ENCODE measurements around the gene ANKRD23. TPM values are rescaled to one million over a fixed set of nuclear protein-coding genes. Genes with fewer than 3 reads are reported as not detected.
"Not testable (repeated sequence)": the region's sequence is repeated elsewhere in the genome, so short reads cannot be mapped to it uniquely, and the experiment has no call there.

Gene ANKRD23
- total and polyA plus RNA-seq, 2 of the 13 experiments (the other 11 are each of a cell fraction or from before 2014, with no cell fraction given) = 1.5 to 1.6 TPM

GRCh38 chr2:96863056-96863455 lies 19.2 kb upstream of the ANKRD23 start:
- BruUV-seq (replicated peaks); H3K9ac ChIP-seq (ENCODE audit: insufficient read depth, low read depth, low read length); ATAC-seq; H3K4me3 ChIP-seq (replicated peaks in 1 of 3; ENCODE audit: insufficient read depth in 1 of 3, low read depth in 2 of 3, low read length in 3 of 3); FAIRE-seq; DNase-seq (ENCODE audit: low spot score); H3K9me3 ChIP-seq (ENCODE audit: low read length); H3K4me2 ChIP-seq (ENCODE audit: low read depth, low read length); CTCF ChIA-PET (ENCODE audit: low intra/inter-chr PET ratio, low total read pairs); in situ Hi-C loops (cut with HindIII; ENCODE audit: extremely low pct_ligation_motif_present, low pct_unique_long_range_greater_than_20kb); H2AFZ ChIP-seq (ENCODE audit: low read length); H3K27me3 ChIP-seq (ENCODE audit: control insufficient read depth in 1 of 2, insufficient read depth in 2 of 2, low read length in 2 of 2); H4K20me1 ChIP-seq (ENCODE audit: insufficient read depth, low read length); intact Hi-C loops (cut with micrococcal nuclease; ENCODE audit: unreplicated experiment): not testable (repeated sequence)
- 0 out of 2 replicates have a peak, but pooled peaks have one; percentile 48 for TF ChIP-seq DZIP1 (CRISPR knock-in tag; IDR thresholded peaks at IDR 0.05)
- TF ChIP-seq CAMTA2 (CRISPR knock-in tag; IDR thresholded peaks at IDR 0.05; ENCODE audit: borderline replicate concordance) = 0 out of 2 replicates have a peak, but pooled peaks have one; percentile 4
- H3K4me1 ChIP-seq (ENCODE audit: insufficient read depth, low read length) = peaks cover 53% of the 10 kb centered on the region
- peak overlapping the region; percentile 35 for H3K27ac ChIP-seq (ENCODE audit: extremely low read length, insufficient read depth, low read length)
- WGBS (ENCODE audit: low lambda C conversion rate) = 96% methylated on average over 4 of the region's 4 CpGs
- POLR2A ChIA-PET = interaction anchor here (0.7 to 3.3 kb wide), 6 partner anchors 8 to 597 kb away, joined by 3 to 14 read pairs (median 4); partner anchors contain the start of genes CIAO1 and CNNM4
- H3K36me3 ChIP-seq (replicated peaks in 1 of 2; ENCODE audit: control insufficient read depth in 1 of 2, insufficient read depth in 2 of 2, low read length in 2 of 2) = peaks cover 44 to 66% of the 10 kb centered on the region in 2 experiments
- H3K79me2 ChIP-seq (ENCODE audit: insufficient read depth, low read length) = peaks cover 18% of the 10 kb centered on the region

- no peak for FAIRE-seq
- Histone ChIP-seq H2AFZ (ENCODE audit: low read length) (no peak overlapping the region), H3K27ac (ENCODE audit: extremely low read length, insufficient read depth, low read length) (peak overlapping the region; percentile 80), H3K9ac (ENCODE audit: insufficient read depth, low read depth, low read length) (peak overlapping the region; percentile 57; the same call in 1 of the 2 replicates), H3K4me3 (replicated peaks in 1 of 3; ENCODE audit: insufficient read depth in 1 of 3, low read depth in 2 of 3, low read length in 3 of 3) (no peak overlapping the region), H3K9me3 (ENCODE audit: low read length) (no peaks in the 10 kb centered on the region), H3K27me3 (ENCODE audit: control insufficient read depth in 1 of 2, insufficient read depth in 2 of 2, low read length in 2 of 2) (no peaks in the 10 kb centered on the region; a peak in 1 of 5 replicates), H4K20me1 (ENCODE audit: insufficient read depth, low read length) (no peaks in the 10 kb centered on the region), H3K79me2 (ENCODE audit: insufficient read depth, low read length) (peaks cover 13% of the 10 kb centered on the region), H3K4me2 (ENCODE audit: low read depth, low read length) (no peak overlapping the region), H3K36me3 (replicated peaks in 1 of 2; ENCODE audit: control insufficient read depth in 1 of 2, insufficient read depth in 2 of 2, low read length in 2 of 2) (peaks cover 35 to 53% of the 10 kb centered on the region in 2 experiments), H3K4me1 (ENCODE audit: insufficient read depth, low read length) (peaks cover 49% of the 10 kb centered on the region)
- no peak for ATAC-seq
- ChIA-PET POLR2A (interaction anchor here (0.7 to 6.1 kb wide), 7 partner anchors 8 to 89 kb away, joined by 3 to 152 read pairs (median 6); partner anchors contain the start of gene SEMA4C), CTCF (ENCODE audit: low intra/inter-chr PET ratio, low total read pairs) (no interaction called here)
- TF ChIP-seq AGO2 (optimal IDR thresholded peaks at IDR 0.05; ENCODE audit: low read depth, low read length) = peak; percentile 9
- no peak for TF ChIP-seq ZNF576 (CRISPR knock-in tag; IDR thresholded peaks at IDR 0.05)
- DNase-seq (ENCODE audit: low spot score) = no peak
- WGBS (ENCODE audit: low lambda C conversion rate) = 98% methylated on average over 14 of the region's 17 CpGs
- intact Hi-C loops (cut with micrococcal nuclease; ENCODE audit: unreplicated experiment) = no loop called here
- in situ Hi-C loops (cut with HindIII; ENCODE audit: extremely low pct_ligation_motif_present, low pct_unique_long_range_greater_than_20kb) = no loop called here
- no TSS peak for BruUV-seq (replicated peaks)
Measured at GRCh38 chr2:96861074-96861473, 17.3 kb upstream of the ANKRD23 start.

Data from HepG2 (cell line).